ACHN (cell line): ENCODE data around the gene ATF4.
A peak's percentile ranks its signal among the peaks of the same experiment; 100 is the strongest.
"Not testable (repeated sequence)": the region's sequence is repeated elsewhere in the genome, so short reads cannot be mapped to it uniquely, and the experiment has no call there.

Experiments
- DNase-seq: peaks from one replicate; pipeline ENCODE4 v3.0.0-alpha.2; 2015
- in situ Hi-C: cut with HindIII; loops from 2 replicates; pipeline ENCODE4 v1.10.0; 2017; ENCODE audit warnings: low sequenced_read_pairs, low pct_ligation_motif_present, low pct_unique_long_range_greater_than_20kb

The ATF4 gene

GRCh38 chr22:39501644-39502108 is 18.7 kb upstream of the ATF4 start:
- DNase-seq, result no peak
- in situ Hi-C loops, result no loop called here

GRCh38 chr22:39502109-39502788 is 18.1 kb upstream of the ATF4 start, which contains the start of gene MIEF1:
MIEF1 (plus strand) TSS chr22:39502290; CDS start chr22:39511295, 9,005 bp downstream.
- in situ Hi-C loops, result no loop called here
- DNase-seq, result peak; percentile 94

DNA sequence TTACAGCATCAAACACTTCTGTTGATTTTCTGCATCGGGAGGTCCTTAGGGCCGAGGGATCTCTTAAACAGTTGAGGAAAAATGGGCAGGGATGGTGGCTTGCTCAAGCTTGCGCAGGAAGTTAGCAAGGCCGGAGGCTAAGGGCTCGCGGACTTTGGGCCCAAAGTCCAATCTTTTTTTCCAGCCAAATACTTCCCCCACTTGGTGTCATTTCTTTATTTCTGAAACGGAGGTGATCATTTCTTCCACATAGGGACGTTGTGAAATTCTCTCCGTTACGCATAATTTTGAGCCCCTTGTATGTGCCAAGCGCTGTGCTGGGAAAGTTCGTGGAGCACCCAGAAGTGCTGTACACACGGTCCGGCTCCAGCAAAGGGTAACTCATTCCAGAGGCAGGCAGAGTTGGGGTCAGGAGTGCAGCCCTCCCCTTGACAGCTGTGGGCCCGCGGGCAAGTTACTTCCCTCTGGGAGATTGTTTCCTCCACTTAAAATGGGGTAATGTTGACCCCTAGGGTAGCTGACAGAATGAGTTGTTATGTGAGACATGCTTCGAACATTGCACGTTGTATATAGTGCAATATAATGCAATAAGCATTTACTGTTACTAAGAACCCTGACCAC is 17.5 kb upstream of the ATF4 start:
- no peak for DNase-seq
- in situ Hi-C loops, result no loop called here

DNA sequence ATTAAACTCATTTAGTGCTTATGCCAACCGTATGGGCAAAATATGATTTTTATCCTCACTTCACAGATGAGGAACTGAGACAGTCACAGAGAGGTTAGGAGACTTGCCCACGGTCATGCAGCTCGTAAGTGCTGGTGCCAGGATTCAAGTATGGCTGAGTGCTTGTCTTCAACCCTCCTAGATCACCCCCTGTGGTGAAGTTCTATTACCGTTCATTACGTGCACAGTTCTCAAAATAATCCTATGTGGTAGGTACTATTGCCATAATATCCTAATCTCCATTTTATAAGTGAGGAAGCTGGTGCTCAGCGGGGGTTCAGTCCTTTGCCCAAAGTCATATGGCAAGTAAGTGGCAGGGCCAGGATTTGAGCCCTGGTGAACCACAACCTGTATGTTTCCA is 16.7 kb upstream of the ATF4 start:
- in situ Hi-C loops, result no loop called here
- DNase-seq, result no peak

- in situ Hi-C loops, result no loop called here
- no peak for DNase-seq
These were observed 16.3 kb upstream of the ATF4 start for GRCh38 chr22:39504071-39504470.

- DNase-seq, in situ Hi-C loops: not testable (repeated sequence)
These were observed 13.3 kb upstream of the ATF4 start for GRCh38 chr22:39507021-39507420.

GRCh38 chr22:39508393-39508792 is 12.0 kb upstream of the ATF4 start:
- in situ Hi-C loops, result no loop called here
- no peak for DNase-seq

DNA sequence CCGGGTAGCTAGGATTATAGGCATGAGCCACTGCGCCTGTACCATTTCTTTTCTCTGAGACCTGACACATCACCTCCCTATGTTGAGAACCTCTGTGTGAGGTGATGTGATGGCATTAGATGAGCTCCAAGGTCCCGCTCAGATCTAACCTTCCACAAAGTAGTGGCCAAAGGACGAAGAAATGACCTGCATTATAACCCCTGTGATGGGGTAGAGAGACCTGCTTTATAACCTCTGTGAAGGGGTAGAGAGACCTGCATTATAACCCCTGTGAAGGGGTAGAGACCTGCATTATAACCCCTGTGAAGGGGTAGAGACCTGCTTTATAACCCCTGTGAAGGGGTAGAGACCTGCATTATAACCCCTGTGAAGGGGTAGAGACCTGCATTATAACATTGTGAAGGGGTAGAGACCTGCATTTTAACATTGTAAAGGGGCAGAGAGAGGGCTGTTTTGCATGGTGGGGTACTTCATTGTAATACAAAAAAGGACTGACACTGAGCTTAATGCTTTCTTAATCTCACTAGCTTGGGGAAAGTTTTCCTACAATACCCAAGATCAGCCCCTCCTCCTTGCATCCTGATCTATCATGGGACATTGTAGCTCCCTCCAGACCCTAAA is 9.7 kb upstream of the ATF4 start:
- in situ Hi-C loops, result no loop called here
- no peak for DNase-seq

GRCh38 chr22:39511226-39511625 is 9.1 kb upstream of the ATF4 start:
- in situ Hi-C loops, result no loop called here

GRCh38 chr22:39512026-39512425 is 8.3 kb upstream of the ATF4 start:
- in situ Hi-C loops, result no loop called here
- DNase-seq, result no peak

More at GRCh38 chr22:39511226-39511625, 9.1 kb upstream of the ATF4 start:
- no peak for DNase-seq

GRCh38 chr22:39513791-39514190 is 6.6 kb upstream of the ATF4 start:
- DNase-seq, result no peak
- in situ Hi-C loops, result no loop called here

DNA sequence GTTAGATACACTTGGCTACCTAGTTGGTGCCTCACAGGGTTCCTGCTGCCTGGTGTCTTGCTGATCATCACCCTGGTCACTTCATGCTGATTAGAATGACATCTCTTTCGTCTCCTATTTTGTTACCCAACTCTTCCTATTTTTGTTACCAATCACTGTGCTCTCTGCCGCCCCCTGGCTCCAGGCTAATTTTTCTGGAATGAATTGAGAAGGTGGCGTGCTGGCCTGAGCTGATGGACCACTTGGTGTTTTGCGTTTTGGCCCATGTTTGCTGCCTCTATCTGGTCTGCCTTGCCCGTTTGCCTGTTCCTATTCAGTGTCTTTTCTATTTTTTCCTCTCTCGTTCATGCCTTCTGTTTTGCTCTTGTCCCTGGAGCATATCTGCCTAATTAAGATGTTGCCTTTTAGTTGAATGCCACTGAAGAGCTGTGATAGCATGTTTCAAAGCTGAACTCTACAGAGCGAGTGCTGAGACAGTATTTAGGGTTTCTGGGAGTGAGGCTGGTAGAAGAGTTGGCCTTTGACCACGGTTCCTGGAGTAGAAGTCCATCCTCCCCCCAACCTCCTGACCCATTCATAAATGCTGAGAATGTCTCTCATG is 5.9 kb upstream of the ATF4 start:
- peak; percentile 44 for DNase-seq
- in situ Hi-C loops, result no loop called here

- in situ Hi-C loops, result no loop called here
- DNase-seq, result no peak
These were observed 4.9 kb upstream of the ATF4 start for GRCh38 chr22:39515266-39516050.

GRCh38 chr22:39517470-39517869 is 2.9 kb upstream of the ATF4 start:
- in situ Hi-C loops, result no loop called here
- DNase-seq, result no peak

DNA sequence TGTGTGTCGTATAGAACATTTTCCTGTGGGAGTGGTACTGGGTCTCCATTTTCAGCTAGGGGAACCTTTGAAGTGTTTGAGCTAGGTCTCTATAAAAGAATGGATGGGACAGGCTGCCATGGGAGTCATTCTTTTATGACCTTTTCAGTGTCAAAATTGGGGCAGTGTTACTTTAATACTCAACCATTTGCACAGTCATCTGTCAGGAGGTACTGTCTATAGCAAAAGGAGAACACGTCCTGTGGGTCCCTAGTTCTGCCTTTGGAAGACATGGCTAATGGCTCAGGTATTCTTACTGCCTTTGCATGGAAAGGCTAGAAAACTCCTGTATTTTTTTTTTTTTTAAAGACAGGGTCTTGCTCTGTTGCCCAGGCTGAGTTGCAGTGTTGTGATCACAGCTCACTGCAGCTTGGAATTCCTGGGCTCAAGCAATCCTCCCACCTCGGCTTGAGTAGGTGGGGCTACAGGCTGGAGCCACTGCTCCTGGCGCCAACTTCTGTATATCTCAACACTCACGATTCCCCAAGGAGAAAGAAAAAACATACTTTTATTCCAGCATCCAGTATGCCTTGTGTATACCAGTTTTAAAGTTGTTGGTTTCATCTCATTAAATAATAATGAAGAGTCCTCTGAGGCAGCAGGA is 2.1 kb upstream of the ATF4 start:
- no peak for DNase-seq
- in situ Hi-C loops, result no loop called here

GRCh38 chr22:39518996-39519680 is 1.2 kb upstream of the ATF4 start:
- in situ Hi-C loops, result no loop called here
- peak; percentile 65 for DNase-seq

GRCh38 chr22:39519681-39520225 is 609 bp upstream of the ATF4 start:
- in situ Hi-C loops, result no loop called here
- peak; percentile 98 for DNase-seq
